H1 (cell line): ENCODE results near the gene MSI2. TPM values are rescaled to one million over a fixed set of nuclear protein-coding genes. Genes with fewer than 3 reads are reported as not detected.

Source experiments
- CHD7 ChIP-seq: fragments of 300-600 bp; sonication (generic); IDR thresholded peaks from 2 replicates; pipeline ENCODE4 v1.7.1; 2012; ENCODE audit warnings: low read length, moderate library complexity, mild to moderate bottlenecking, inconsistent platforms; ENCODE audit not compliant: insufficient replicate concordance
- FOSL1 ChIP-seq: IDR thresholded peaks from 2 replicates; pipeline ENCODE4 v1.6.1; 2011; ENCODE audit warnings: mild to moderate bottlenecking, low read depth, low read length, moderate library complexity; ENCODE audit not compliant: insufficient read depth
- HDAC2 ChIP-seq, 2 experiments: fragments of 300-600 bp in 1 of 2; sonication (generic) in 1 of 2; IDR thresholded peaks; 2 replicates each; pipeline ENCODE4 v1.6.1; 2011 to 2012; ENCODE audit warnings: low read depth in 2 of 2, low read length in 2 of 2, mild to moderate bottlenecking in 2 of 2, moderate library complexity in 2 of 2, borderline replicate concordance in 1 of 2, inconsistent platforms in 1 of 2
- NRF1 ChIP-seq: IDR thresholded peaks from 2 replicates; pipeline ENCODE4 v1.6.1; 2011; ENCODE audit warnings: mild to moderate bottlenecking, low read depth, low read length, improper control_type of control experiment
- POU5F1 ChIP-seq: IDR thresholded peaks from 2 replicates; pipeline ENCODE4 v1.6.1; 2011; ENCODE audit warnings: low read depth, mild to moderate bottlenecking, low read length, moderate library complexity
- RNF2 ChIP-seq: fragments of 200-900, 300-1000 bp; sonication (generic); IDR thresholded peaks from 2 replicates; pipeline ENCODE4 v1.7.1; 2016; ENCODE audit warnings: borderline replicate concordance, low read depth, mild to moderate bottlenecking, antibody characterized with exemption, low read length; ENCODE audit not compliant: poor library complexity, severe bottlenecking; ENCODE audit errors: missing control alignments
- TCF12 ChIP-seq: IDR thresholded peaks from 2 replicates; pipeline ENCODE4 v1.6.1; 2011; ENCODE audit warnings: low read depth, mild to moderate bottlenecking, low read length
- polyA plus RNA-seq, 7 experiments: library from polyadenylated mRNA; depleted of rRNA in 3 of 7; stranded (reverse) in 5 of 7; unstranded in 2 of 7; fragments of >200 nt in 5 of 7; fragments of 200-250 nt in 2 of 7; gene quantifications; 1 replicate in 5 of 7; 2 replicates in 1 of 7; 4 replicates in 1 of 7; pipeline versions ENCODE4 v1.2.1 to v1.2.3, GENCODE V29; 2011 to 2013; ENCODE audit warnings: missing spikeins in 2 of 7, mixed read lengths in 2 of 7
- total RNA-seq: library from RNA; stranded (reverse); fragmentation: NEBNext Ultra II Directional; extraction: Animal tissue kit (Norgen Biotek cat#: 25700); gene quantifications from 2 replicates; pipeline ENCODE4 v1.2.1, GENCODE V29; 2021

Gene MSI2
- total and polyA plus RNA-seq, 2 of the 8 experiments (the other 6 are each of a cell fraction or from before 2014, with no cell fraction given): 36.7 to 80.6 TPM

- no peak for TF ChIP-seq CHD7
- TF ChIP-seq RNF2: no peak
- no peak for TF ChIP-seq NRF1
- no peak for TF ChIP-seq POU5F1
- TF ChIP-seq TCF12: no peak
- no peak for TF ChIP-seq FOSL1
- TF ChIP-seq HDAC2 (IDR thresholded peaks at IDR 0.05; ENCODE audit: borderline replicate concordance in 1 of 2, low read depth in 2 of 2, low read length in 2 of 2): no peak
Measured at GRCh38 chr17:57563958-57564357, 307.6 kb downstream of the MSI2 start (continued).
